ENCODE results near the gene MANSC1.
"Not testable (repeated sequence)": the region's sequence is repeated elsewhere in the genome, so short reads cannot be mapped to it uniquely, and the experiment has no call there.

MANSC1 gene

GRCh38 chr12:12319451-12320183 is 30.4 kb downstream of the MANSC1 start:
- DNase-seq: no peak

DNA sequence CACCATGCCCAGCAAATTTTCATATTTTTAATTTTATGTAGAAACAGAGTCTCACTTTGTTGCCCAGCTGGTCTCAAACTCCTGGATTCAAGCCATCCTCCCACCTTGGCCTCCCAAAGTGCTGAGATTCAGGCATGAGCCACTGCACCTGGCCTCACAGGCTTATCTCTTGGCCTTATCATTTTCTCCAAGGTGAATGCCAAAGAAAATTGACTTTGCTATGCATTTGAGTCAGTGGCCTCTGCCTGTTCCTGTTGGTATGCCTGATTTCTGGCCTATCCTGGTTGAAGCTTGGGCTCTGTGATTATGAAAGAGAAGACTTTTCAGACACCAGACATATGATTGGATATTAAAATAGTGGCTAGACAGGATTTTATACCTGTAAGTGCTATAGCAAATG is 34.2 kb downstream of the MANSC1 start:
- no peak for DNase-seq

GRCh38 chr12:12310695-12311094 is 39.3 kb downstream of the MANSC1 start:
- not testable (repeated sequence) for DNase-seq

GRCh38 chr12:12305568-12306300 is 44.3 kb downstream of the MANSC1 start:
- DNase-seq: no peak

DNA sequence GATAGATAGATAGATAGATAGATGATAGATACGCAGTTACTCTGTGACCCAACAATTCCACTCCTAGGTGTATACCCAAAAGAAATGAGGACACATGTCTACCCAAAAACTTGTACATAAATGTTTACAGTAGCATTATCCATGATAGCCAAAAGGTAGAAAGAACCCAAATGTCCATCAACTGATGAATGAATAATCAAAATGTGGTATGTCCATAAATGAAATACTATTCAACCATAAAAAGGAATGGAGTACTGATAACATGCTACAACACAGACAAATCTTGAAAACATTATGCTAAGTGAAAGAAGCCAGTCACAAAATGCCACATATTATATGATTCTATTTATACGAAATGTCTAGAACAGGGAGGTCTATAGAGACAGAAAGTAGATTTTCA is 47.1 kb downstream of the MANSC1 start:
- DNase-seq: no peak

DNA sequence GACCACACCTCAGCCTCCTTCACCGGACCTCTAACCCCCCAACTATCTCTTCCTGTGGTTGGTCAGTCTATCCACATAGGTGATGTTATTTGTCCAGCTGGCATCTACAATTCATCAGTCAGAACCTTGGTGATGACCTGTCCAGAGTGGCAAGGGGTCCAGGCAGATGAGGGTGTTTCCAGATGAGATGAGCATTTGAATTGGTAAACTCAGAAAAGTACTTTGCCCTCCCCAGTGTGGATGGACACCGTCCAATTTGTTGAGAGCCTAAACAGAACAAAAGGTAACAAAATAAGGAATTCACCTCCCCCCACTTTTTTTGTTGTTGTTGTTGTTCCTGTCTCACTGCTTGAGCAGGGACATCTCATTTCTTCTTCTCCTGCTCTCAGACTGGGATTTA is 48.9 kb downstream of the MANSC1 start:
- DNase-seq: no peak

DNA sequence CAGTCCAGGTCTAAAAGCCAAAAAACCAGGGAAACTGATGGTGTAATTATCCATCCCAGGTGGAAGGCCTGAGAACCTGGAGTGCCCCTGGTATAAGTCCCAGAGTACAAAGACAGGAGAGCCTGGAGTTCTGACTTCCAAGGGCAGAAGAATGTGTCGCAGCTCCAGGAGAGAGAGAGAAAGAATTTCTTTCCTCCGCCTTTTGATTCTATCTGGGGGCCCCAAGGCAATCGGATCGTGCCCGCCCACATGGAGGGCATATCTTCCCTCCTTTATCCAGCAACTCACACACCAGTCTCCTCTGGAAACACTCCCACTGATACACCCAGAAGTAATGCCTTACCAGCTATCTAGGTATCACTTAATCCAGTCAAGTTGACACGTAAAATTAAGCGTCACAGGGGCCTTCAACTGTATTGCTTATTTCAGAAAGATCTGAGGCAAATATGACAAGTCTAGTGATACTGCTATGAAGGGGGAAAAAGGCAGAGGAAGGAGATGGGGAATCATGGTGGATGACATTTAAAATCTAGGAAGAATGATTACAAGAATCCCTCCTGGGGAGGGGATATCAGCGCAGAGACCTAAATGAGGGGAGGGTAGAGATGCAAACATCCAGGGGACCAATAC is 52.7 kb downstream of the MANSC1 start:
- DNase-seq: no peak

- DNase-seq: no peak
Observed at GRCh38 chr12:12294215-12295005, 55.6 kb downstream of the MANSC1 start.

- DNase-seq: no peak
Observed at GRCh38 chr12:12290206-12290605, 59.8 kb downstream of the MANSC1 start.

DNA sequence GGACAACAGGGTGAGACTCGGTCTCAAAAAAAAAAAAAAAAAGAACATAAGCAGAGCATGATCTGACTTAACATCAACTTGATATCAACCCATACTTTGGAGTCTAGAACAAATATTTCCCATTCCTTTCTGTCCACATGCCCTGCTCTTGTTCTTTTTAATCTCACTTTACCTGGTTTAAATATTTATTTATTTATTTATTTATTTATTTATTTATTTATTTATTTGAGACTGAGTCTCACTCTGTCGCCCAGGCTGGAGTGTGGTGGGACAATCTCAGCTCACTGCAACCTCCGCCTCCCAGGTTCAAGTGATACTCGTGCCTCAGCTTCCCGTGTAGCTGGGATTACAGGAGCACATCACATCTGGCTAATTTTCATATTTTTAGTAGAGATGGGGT is 63.6 kb downstream of the MANSC1 start:
- no peak for DNase-seq

GRCh38 chr12:12282761-12283425 is 67.1 kb downstream of the MANSC1 start:
- no peak for DNase-seq

- no peak for DNase-seq
Observed at GRCh38 chr12:12282202-12282601, 67.8 kb downstream of the MANSC1 start.

- no peak for DNase-seq
Observed at GRCh38 chr12:12281134-12281533, 68.9 kb downstream of the MANSC1 start.

DNA sequence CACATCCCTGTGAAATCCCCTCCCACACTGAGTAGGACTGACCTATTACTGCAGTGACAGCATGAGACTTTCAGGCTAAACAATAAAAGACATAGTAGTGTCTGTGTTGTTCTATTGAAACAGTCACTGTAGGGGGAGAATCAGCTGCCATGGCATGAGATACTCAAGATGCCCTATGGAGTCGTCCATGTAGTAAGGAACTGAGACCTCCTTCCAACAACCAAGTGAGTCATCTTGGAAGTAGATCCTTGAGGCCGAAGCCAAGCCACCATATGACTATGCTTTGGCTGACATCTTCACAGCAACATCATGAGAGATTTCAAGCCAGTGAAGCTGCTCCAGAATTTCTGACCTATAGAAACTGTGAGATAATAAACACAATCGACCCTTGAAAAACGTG is 71.1 kb downstream of the MANSC1 start:
- DNase-seq: no peak

Measured in NCI-H2029 (cell line).